Peyer's patch (tissue), 4 donors: ENCODE results near the gene GNAS.

Experiments used
- CTCF ChIP-seq, 6 experiments: fragments of 450-650 bp in 4 of 6; fragments of 200-600 bp in 2 of 6; sonication (generic) in 1 of 6; IDR thresholded peaks; one replicate each; pipeline ENCODE4 v1.5.1; 2017 to 2019; ENCODE audit warnings: antibody characterized with exemption in 6 of 6, mild to moderate bottlenecking in 3 of 6, moderate library complexity in 1 of 6
- POLR2A ChIP-seq, 2 donors: fragments of 450-650 bp; IDR thresholded peaks; one replicate each; pipeline ENCODE4 v1.5.1; 2017; ENCODE audit warnings: antibody characterized with exemption in 2 of 2, mild to moderate bottlenecking in 2 of 2, moderate library complexity in 2 of 2

- TF ChIP-seq CTCF (IDR thresholded peaks at IDR 0.05) (no peak), POLR2A (IDR thresholded peaks at IDR 0.05) (no peak)
Observed at GRCh38 chr20:58815448-58815847, 37.1 kb upstream of the GNAS start.
